Amniotic stem cell (primary cell): ENCODE results near the gene FRYL.
A peak's percentile ranks its signal among the peaks of the same experiment; 100 is the strongest.

ENCODE experiments used
- DNase-seq: peaks from one replicate; lab custom pipeline; 2025; lab: John Stamatoyannopoulos, UW

FRYL gene

GRCh38 chr4:48603366-48604003, 176.6 kb downstream of the FRYL start:
- DNase-seq: no peak

- DNase-seq: no peak
Measured at GRCh38 chr4:48602763-48603162, 177.3 kb downstream of the FRYL start.

GRCh38 chr4:48602222-48602621, 177.9 kb downstream of the FRYL start:
- no peak for DNase-seq

DNA sequence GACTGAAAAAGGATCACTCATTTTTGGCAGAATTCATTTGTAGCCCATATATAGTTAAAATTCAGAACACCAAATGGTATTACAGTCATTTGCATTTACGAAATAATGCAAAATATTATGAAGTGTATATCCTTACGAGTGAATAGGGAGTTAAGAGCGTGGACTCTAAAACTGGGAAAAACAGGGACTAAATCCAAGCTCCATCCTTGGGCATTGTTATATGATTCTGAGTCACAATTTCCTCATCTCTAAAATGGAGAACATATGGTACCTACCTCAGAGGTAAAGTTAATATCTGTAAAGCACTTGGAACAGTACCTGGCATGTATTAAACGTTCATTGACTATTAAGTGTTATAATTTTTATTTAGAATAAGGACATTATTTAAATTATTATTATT, 183.7 kb downstream of the FRYL start:
- DNase-seq: no peak

DNA sequence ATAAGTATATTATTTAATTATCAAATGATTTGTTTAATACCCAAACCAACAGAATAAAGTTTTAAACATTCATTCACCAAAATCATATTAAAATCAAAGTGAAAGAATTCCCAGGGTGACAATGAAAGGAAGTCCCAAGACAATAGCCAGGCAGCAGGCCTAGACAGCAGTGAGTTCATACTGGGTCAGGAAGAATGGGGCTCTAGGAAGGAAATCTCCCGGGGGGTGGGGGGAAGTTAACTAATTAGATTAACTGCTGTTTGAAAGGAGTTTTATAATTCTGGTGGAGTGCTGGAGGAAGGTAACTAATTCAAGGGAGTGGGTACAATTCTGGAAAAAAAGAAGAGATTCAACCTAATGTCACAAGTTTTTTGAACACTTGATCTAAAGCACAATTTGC, 185.9 kb downstream of the FRYL start:
- DNase-seq: no peak

- DNase-seq: no peak
Measured at GRCh38 chr4:48591372-48591771, 188.7 kb downstream of the FRYL start.

DNA sequence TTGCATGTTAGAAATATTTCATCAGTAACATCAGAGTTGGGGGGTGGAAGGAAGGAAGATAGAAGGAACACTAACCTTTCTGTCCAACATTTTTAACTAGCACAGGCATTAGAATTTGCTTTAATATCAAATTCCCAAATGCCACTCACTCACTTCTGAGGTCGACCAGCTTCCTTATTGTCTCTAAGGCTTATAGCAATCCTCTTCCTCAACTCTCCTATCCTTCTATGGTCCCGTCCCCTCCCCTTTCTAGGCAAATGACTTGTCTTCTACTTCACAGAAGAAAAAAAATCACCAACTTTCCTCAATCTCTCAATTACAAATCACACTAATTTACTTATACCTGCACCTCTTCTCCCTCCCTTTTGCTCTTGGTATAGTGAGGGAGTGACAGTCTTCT, 189.2 kb downstream of the FRYL start:
- no peak for DNase-seq

DNA sequence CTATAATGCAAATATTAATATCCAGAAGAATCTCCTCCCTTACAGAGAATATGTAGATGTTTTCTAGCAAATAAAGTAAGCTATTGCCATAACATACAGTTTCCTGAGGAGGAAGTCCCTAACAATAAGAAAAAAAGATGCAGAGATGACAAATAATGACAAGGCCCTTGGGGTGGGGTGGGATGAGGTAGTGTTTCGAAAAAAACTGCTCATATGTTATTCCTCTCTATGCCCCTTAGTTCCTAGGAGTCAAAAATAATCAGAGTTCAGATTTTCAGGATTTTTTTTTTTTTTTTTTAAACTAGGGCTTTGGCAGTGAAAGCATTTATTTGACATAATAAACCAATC, 191.0 kb downstream of the FRYL start:
- no peak for DNase-seq

GRCh38 chr4:48588230-48589097, 191.6 kb downstream of the FRYL start:
- DNase-seq: no peak

DNA sequence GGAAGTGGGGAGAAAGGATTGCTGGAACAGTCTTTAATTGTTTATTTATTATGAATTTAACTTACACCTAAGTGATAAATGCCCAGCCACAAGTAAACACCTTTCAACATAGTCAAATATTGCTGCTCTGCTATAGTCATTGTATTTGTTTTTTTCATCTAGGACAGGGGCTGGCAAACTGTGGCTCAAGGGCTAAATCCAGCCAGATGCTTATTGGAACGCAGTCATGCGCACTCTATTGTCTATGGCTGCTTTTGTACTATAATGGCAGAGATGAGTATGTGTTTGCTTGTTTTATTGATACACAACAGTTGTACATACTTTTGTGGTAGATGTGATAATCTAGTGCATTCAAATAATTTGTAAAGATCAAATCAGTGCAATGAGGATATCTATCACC, 194.7 kb downstream of the FRYL start:
- DNase-seq: no peak

- DNase-seq: peak; percentile 22
Measured at GRCh38 chr4:48578132-48578968, 201.7 kb downstream of the FRYL start.

DNA sequence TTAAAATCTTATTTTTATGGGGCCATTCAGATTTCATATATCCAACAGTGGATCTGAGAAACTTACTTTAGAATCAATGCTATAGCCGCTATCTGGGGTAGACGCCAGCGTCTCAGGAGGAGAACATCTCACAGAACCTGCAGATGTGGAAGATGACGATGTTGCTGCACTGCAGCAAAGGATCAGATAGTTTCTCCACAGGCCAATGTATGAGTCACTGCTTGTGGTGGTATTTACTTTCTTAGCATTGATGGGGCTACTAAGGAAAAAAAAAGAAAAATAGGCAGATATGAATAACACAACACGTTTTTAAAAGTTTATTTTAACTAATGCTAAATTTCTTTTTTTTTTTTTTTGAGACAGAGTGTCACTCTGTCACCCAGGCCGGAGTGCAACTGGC, 204.1 kb downstream of the FRYL start:
- DNase-seq: no peak

DNA sequence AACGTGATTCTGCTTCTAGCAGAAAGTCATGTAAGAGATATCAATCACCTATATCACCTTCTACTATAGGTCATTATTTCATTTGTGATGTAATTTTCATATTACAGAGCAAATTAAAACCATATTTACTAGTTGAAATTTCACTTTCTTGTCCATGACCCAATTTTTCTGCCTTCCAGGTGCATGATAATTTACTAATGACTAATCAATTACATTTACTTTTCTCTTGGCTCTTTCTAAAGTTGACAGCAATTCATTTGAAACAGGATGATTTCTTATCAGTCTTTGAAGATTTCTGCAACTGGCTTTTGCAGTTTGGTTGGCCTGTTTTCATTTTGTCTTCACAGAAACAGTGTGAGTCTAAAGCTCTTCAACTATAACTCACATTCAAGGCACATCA, 208.6 kb downstream of the FRYL start:
- DNase-seq: no peak

- peak; percentile 32 for DNase-seq
Measured at GRCh38 chr4:48570646-48571220, 209.3 kb downstream of the FRYL start.

GRCh38 chr4:48566034-48566384, 214.1 kb downstream of the FRYL start:
- DNase-seq: no peak

DNA sequence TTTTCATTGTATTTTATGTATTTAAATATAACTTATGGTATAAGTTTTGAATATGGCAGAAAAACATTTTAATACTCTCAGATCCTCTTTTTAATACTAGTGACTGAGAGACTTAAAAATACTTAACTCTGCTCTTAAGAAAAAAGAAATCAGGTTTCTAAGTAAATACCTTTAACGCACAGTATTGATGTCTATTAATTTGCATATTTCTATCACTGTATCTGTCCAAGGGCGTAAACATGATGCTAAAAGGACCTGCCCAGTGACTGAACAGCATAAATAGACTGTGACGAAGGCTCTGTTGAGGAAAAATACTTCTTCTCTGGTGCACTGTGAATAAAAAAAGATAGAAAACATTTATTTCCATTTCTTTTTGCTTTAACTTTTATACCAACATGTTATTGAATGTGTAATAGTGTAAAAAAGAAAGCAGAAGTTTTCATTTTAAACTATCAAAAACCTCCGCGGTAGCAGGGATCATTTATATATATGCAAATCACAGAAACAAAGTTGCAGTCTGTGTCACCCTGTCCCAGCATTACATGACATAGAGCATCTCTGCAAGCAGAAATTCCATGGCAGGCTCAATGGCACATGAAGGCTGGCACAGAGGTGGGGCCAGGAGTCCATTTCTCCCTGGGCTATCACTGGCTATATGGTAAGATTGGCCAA, 214.6 kb downstream of the FRYL start:
- DNase-seq: no peak

DNA sequence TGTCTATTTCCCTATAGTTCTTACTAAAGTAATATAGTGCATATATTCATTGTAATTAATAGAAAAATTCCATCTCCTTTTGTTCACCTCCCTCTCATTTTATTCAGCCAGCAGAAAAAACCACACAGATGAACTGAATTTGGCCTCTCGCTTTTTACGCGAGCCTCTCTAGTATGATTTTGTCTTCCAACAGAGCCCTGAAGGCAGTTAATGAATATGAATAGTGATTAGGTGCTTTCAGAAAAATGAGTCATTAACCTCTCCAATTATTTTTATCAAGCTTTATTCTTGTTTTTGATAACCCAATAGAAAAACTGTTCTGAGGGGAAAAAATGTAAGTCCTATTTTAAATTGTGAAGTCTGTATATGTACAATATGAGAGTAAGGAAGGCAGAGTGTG, 215.9 kb downstream of the FRYL start:
- no peak for DNase-seq

- DNase-seq: no peak
Measured at GRCh38 chr4:48558819-48559218, 221.3 kb downstream of the FRYL start.

DNA sequence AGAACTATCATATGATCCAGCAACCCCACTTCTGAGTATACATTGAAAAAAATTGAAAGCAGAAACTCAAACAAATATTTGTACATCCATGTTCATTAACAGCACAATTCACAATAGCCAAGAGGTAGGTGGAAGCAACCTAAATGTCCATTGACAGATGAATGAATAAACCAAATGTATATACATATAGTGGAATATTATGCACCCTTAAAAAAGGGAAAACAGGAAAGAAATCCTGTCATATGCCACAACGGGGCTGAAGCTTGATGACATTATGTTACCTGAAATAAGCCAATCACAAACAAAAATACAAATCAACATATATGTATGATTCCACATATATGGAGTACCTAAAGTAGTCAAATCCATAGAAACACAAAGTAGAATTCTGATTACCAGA, 222.1 kb downstream of the FRYL start:
- DNase-seq: no peak

DNA sequence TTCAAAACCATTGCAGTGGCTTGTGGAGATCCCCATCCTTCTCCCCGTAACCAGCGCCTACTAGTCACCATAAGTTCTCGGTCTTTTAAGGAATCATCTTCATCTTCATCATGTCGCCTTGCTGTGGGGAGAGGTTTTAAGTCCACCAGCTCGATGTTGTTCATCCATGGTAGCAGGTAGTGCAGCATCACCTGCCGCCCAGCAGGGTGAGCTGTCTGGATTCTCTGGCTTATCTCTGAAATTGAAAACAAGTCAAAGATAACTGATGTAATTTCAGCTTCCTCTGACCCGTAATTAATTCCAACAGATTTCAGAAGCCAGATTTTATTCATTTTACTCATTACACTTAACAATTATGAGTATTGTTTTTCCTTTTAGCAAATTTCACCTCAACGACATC, 222.6 kb downstream of the FRYL start:
- no peak for DNase-seq

GRCh38 chr4:48556268-48556667, 223.8 kb downstream of the FRYL start:
- DNase-seq: no peak

GRCh38 chr4:48554606-48555005, 225.5 kb downstream of the FRYL start:
- no peak for DNase-seq
